Neural cell (in vitro differentiated cells): ENCODE measurements around the gene TBKBP1. TPM values are rescaled to one million over a fixed set of nuclear protein-coding genes. Genes with fewer than 3 reads are reported as not detected.

Experiments used
- H2AFZ ChIP-seq: fragments of 200-600, 300-800 bp; sonication (generic), shearing (Covaris generic); 2 replicates; pipeline ENCODE4 v1.6.0; 2014; ENCODE audit warnings: low read depth, mild to moderate bottlenecking, antibody characterized with exemption, low read length, moderate library complexity
- H3F3A ChIP-seq: fragments of 200-600 bp; shearing (Covaris generic); 2 replicates; pipeline ENCODE4 v1.6.1; 2016; ENCODE audit warnings: mild to moderate bottlenecking, moderate library complexity, mixed read lengths, antibody characterized with exemption, low read length; ENCODE audit not compliant: insufficient read depth, poor library complexity, severe bottlenecking
- H3K27ac ChIP-seq: fragments of 200-600, 300-800 bp; sonication (generic), shearing (Covaris generic); 2 replicates; pipeline ENCODE4 v1.5.1; 2014; ENCODE audit warnings: mild to moderate bottlenecking, low read length, moderate library complexity
- H3K27me3 ChIP-seq: fragments of 300-800, 200-600 bp; sonication (generic), shearing (Covaris generic); 2 replicates; pipeline ENCODE4 v1.6.0; 2014; ENCODE audit warnings: mild to moderate bottlenecking, low read depth, low read length, moderate library complexity; ENCODE audit not compliant: insufficient read depth
- H3K36me3 ChIP-seq: fragments of 300-800, 200-600 bp; sonication (generic), shearing (Covaris generic); 2 replicates; pipeline ENCODE4 v1.5.1; 2014; ENCODE audit warnings: mild to moderate bottlenecking, antibody characterized with exemption, low read length, moderate library complexity; ENCODE audit not compliant: insufficient read depth
- H3K4me2 ChIP-seq: fragments of 300-800, 200-600 bp; sonication (generic), shearing (Covaris generic); 2 replicates; pipeline ENCODE4 v1.6.0; 2014; ENCODE audit warnings: mild to moderate bottlenecking, low read length
- H3K4me3 ChIP-seq: fragments of 300-800, 200-600 bp; sonication (generic), shearing (Covaris generic); 2 replicates; pipeline ENCODE4 v1.5.1; 2014; ENCODE audit warnings: mild to moderate bottlenecking, low read length, moderate library complexity
- H3K79me2 ChIP-seq: fragments of 200-600 bp; shearing (Covaris generic); replicated peaks from 2 replicates; pipeline ENCODE4 v1.6.0; 2014; ENCODE audit warnings: mild to moderate bottlenecking, low read length, moderate library complexity; ENCODE audit not compliant: insufficient read depth
- H3K9ac ChIP-seq: fragments of 300-800, 200-600 bp; sonication (generic), shearing (Covaris generic); 2 replicates; pipeline ENCODE4 v1.6.1; 2016; ENCODE audit warnings: mild to moderate bottlenecking, low read length, mixed read lengths
- H3K9me2 ChIP-seq: fragments of 200-600 bp; shearing (Covaris generic); 2 replicates; pipeline ENCODE4 v1.6.1; 2016; ENCODE audit warnings: mild to moderate bottlenecking, low read length, mixed read lengths; ENCODE audit not compliant: insufficient read depth
- H3K9me3 ChIP-seq: fragments of 200-600, 300-800 bp; sonication (generic), shearing (Covaris generic); 2 replicates; pipeline ENCODE4 v1.6.1; 2016; ENCODE audit warnings: mild to moderate bottlenecking, mixed run types, low read length, moderate library complexity, mixed read lengths
- H4K20me1 ChIP-seq: fragments of 200-600 bp; shearing (Covaris generic); 2 replicates; pipeline ENCODE4 v1.6.1; 2016; ENCODE audit warnings: mild to moderate bottlenecking, mixed run types; ENCODE audit not compliant: insufficient read depth
- EP300 ChIP-seq: fragments of 450-650 bp; conservative IDR thresholded peaks from 2 replicates; pipeline ENCODE4 v1.6.1; 2014; ENCODE audit warnings: antibody characterized with exemption, mild to moderate bottlenecking, moderate library complexity; ENCODE audit not compliant: poor library complexity, severe bottlenecking
- EZH2 ChIP-seq: fragments of 200-600, 300-800 bp; shearing (Covaris generic), sonication (generic); IDR thresholded peaks from 2 replicates; pipeline ENCODE4 v1.6.1; 2014; ENCODE audit warnings: antibody characterized with exemption, low read length, borderline replicate concordance, mild to moderate bottlenecking; ENCODE audit not compliant: insufficient read depth, poor library complexity, severe bottlenecking
- MXI1 ChIP-seq: fragments of 450-650 bp; conservative IDR thresholded peaks from 2 replicates; pipeline ENCODE4 v1.6.1; 2014; ENCODE audit warnings: antibody characterized with exemption, mild to moderate bottlenecking; ENCODE audit not compliant: poor library complexity, severe bottlenecking
- POLR2AphosphoS5 ChIP-seq: IDR thresholded peaks from 2 replicates; pipeline ENCODE4 v1.6.1; 2012
- RAD21 ChIP-seq: fragments of 450-650 bp; conservative IDR thresholded peaks from 2 replicates; pipeline ENCODE4 v1.6.1; 2014; ENCODE audit warnings: antibody characterized with exemption, mild to moderate bottlenecking, moderate library complexity
- SMC3 ChIP-seq: fragments of 450-650 bp; conservative IDR thresholded peaks from 2 replicates; pipeline ENCODE4 v1.6.1; 2014; ENCODE audit warnings: antibody characterized with exemption, mild to moderate bottlenecking, moderate library complexity; ENCODE audit not compliant: poor library complexity
- TAF1 ChIP-seq: IDR thresholded peaks from 2 replicates; pipeline ENCODE4 v1.6.1; 2012; ENCODE audit warnings: low read depth
- polyA plus RNA-seq: library from polyadenylated mRNA; depleted of rRNA; stranded (reverse); fragments of >200 nt; gene quantifications from 2 replicates; pipeline ENCODE4 v1.2.3, GENCODE V29; 2014
- TF ChIP-seq, protein P1 (sequence below): IDR thresholded peaks from 2 replicates; pipeline ENCODE4 v1.6.1; 2012; ENCODE audit warnings: borderline replicate concordance
- TF ChIP-seq, protein P2 (sequence below): fragments of 450-650 bp; IDR thresholded peaks from 2 replicates; pipeline ENCODE4 v1.5.1; 2014; ENCODE audit warnings: antibody characterized with exemption, mild to moderate bottlenecking, moderate library complexity; ENCODE audit not compliant: poor library complexity, severe bottlenecking

The TBKBP1 gene
- polyA plus RNA-seq, 1 donor from 2014 or later, result 25.4 TPM

DNA sequence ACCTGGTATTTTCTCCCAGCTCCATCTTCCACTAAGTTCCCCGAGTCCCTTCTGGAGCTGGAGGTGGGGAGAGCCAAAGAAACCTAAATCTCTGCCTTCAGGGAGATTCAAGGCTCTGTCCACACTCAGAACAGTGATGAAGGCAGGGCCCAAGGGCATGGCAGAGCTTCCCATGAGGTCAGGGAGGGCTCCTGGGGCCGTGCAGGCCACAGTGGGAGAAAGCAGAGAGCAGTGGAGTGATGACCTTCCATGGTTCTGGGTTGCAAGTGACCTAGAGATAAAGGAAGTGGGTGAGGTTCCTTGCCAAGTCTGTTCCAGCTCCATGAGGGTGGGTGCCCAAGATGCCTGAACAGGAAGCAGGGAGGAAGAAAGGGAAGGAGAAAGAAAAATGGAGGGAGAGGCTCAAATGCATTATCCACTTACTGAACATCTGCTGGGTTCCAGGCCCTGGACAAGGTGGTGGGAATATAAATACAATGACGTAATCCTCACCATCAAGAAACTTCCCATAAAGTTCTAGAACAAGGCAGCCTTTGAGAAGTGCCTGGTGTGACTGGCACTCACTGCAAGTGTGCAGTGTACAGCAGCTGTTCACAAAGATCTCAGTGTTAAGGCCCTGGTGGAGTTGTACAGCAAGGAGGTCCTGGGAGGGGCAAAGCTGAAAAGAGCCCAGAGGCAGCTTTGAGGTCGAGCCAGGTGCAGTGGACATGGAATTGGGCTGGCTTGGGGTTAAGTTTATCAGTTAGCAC lies 13.3 kb downstream of the TBKBP1 start:
- TF ChIP-seq EZH2 (no peak), SMC3 (no peak), POLR2AphosphoS5 (no peak), EP300 (no peak), RAD21 (no peak)
- TF ChIP-seq, protein P1, sequence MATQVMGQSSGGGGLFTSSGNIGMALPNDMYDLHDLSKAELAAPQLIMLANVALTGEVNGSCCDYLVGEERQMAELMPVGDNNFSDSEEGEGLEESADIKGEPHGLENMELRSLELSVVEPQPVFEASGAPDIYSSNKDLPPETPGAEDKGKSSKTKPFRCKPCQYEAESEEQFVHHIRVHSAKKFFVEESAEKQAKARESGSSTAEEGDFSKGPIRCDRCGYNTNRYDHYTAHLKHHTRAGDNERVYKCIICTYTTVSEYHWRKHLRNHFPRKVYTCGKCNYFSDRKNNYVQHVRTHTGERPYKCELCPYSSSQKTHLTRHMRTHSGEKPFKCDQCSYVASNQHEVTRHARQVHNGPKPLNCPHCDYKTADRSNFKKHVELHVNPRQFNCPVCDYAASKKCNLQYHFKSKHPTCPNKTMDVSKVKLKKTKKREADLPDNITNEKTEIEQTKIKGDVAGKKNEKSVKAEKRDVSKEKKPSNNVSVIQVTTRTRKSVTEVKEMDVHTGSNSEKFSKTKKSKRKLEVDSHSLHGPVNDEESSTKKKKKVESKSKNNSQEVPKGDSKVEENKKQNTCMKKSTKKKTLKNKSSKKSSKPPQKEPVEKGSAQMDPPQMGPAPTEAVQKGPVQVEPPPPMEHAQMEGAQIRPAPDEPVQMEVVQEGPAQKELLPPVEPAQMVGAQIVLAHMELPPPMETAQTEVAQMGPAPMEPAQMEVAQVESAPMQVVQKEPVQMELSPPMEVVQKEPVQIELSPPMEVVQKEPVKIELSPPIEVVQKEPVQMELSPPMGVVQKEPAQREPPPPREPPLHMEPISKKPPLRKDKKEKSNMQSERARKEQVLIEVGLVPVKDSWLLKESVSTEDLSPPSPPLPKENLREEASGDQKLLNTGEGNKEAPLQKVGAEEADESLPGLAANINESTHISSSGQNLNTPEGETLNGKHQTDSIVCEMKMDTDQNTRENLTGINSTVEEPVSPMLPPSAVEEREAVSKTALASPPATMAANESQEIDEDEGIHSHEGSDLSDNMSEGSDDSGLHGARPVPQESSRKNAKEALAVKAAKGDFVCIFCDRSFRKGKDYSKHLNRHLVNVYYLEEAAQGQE, result no peak
- TF ChIP-seq, protein P2, sequence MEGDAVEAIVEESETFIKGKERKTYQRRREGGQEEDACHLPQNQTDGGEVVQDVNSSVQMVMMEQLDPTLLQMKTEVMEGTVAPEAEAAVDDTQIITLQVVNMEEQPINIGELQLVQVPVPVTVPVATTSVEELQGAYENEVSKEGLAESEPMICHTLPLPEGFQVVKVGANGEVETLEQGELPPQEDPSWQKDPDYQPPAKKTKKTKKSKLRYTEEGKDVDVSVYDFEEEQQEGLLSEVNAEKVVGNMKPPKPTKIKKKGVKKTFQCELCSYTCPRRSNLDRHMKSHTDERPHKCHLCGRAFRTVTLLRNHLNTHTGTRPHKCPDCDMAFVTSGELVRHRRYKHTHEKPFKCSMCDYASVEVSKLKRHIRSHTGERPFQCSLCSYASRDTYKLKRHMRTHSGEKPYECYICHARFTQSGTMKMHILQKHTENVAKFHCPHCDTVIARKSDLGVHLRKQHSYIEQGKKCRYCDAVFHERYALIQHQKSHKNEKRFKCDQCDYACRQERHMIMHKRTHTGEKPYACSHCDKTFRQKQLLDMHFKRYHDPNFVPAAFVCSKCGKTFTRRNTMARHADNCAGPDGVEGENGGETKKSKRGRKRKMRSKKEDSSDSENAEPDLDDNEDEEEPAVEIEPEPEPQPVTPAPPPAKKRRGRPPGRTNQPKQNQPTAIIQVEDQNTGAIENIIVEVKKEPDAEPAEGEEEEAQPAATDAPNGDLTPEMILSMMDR, result no peak
- no peak overlapping the region for H3K4me3 ChIP-seq
- H3K79me2 ChIP-seq, result no peaks in the 10 kb centered on the region
- no peaks in the 10 kb centered on the region for H3F3A ChIP-seq
- H3K27me3 ChIP-seq, result no peaks in the 10 kb centered on the region
- no peak overlapping the region for H3K9ac ChIP-seq
- no peaks in the 10 kb centered on the region for H4K20me1 ChIP-seq
- H3K9me2 ChIP-seq, result no peaks in the 10 kb centered on the region
- H3K9me3 ChIP-seq, result no peaks in the 10 kb centered on the region
- no peaks in the 10 kb centered on the region for H3K36me3 ChIP-seq
- H2AFZ ChIP-seq, result no peak overlapping the region
- no peak overlapping the region for H3K4me2 ChIP-seq
- H3K27ac ChIP-seq, result no peak overlapping the region

DNA sequence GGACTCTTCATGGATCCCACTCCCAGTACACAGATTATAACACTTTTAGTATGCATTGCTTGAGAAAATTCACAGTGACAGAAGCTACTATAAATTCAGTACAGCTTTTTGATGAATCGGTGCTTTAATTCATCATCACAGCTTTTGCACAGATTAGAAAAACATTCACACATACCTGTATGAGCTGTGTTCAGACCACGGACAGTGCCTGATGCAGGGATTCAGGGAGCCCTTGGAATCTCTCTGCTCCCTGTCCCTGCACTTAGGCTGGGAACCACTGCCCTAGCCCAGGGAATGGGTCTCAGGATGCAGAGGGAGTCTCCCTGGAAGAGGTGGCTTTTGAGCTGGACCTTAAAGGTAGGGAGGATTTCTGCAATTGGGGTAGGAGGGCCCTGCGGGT lies 13.9 kb downstream of the TBKBP1 start:
- H3K9me2 ChIP-seq, result no peaks in the 10 kb centered on the region
- no peak overlapping the region for H3K4me3 ChIP-seq
- no peaks in the 10 kb centered on the region for H3K27me3 ChIP-seq
- H3K9ac ChIP-seq, result no peak overlapping the region
- no peaks in the 10 kb centered on the region for H3K9me3 ChIP-seq
- no peaks in the 10 kb centered on the region for H3F3A ChIP-seq
- no peak for TF ChIP-seq EZH2
- no peak for TF ChIP-seq EP300
- no peak for TF ChIP-seq SMC3
- no peak for TF ChIP-seq RAD21
- no peak for TF ChIP-seq POLR2AphosphoS5
- no peak for TF ChIP-seq MXI1
- no peak for TF ChIP-seq TAF1
- TF ChIP-seq, protein P2, result no peak
- no peaks in the 10 kb centered on the region for H3K36me3 ChIP-seq
- H3K27ac ChIP-seq, result no peak overlapping the region
- no peak overlapping the region for H2AFZ ChIP-seq
- H3K4me2 ChIP-seq, result no peak overlapping the region
- no peaks in the 10 kb centered on the region for H3K79me2 ChIP-seq
- H4K20me1 ChIP-seq, result no peaks in the 10 kb centered on the region
